Measurements from ENCODE around the gene TCF3. TPM values are rescaled to one million over a fixed set of nuclear protein-coding genes. Genes with fewer than 3 reads are reported as not detected.

The TCF3 gene
- total RNA-seq, 2 donors from 2014 or later, result 64.2 to 114 TPM

DNA sequence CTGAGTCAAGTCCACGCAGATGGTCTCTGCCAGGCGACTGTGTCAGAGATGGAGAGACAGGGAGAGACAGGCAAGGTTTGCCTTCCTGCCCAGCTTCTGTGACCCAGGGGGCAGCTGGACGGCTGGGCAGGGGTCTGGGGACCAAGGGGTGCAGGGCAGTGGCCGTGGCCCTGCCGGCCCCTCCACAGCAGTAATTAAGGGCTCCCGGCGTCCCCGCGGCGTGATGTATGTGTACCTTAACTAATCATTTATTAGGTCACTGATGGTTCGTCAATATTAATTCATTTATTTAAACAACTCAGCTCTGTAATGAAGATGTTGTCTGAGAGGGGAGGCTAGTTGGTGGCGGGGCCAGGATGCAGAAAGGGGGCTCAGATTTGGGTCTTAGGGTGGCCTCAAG, 28.6 kb upstream of the TCF3 start:
- TF ChIP-seq, protein P1, sequence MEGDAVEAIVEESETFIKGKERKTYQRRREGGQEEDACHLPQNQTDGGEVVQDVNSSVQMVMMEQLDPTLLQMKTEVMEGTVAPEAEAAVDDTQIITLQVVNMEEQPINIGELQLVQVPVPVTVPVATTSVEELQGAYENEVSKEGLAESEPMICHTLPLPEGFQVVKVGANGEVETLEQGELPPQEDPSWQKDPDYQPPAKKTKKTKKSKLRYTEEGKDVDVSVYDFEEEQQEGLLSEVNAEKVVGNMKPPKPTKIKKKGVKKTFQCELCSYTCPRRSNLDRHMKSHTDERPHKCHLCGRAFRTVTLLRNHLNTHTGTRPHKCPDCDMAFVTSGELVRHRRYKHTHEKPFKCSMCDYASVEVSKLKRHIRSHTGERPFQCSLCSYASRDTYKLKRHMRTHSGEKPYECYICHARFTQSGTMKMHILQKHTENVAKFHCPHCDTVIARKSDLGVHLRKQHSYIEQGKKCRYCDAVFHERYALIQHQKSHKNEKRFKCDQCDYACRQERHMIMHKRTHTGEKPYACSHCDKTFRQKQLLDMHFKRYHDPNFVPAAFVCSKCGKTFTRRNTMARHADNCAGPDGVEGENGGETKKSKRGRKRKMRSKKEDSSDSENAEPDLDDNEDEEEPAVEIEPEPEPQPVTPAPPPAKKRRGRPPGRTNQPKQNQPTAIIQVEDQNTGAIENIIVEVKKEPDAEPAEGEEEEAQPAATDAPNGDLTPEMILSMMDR (IDR thresholded peaks at IDR 0.05), result no peak
- H3K27ac ChIP-seq, result no peak overlapping the region
- intact Hi-C loops (cut with DNase I), result no loop called here
- no peak overlapping the region for H3K4me3 ChIP-seq
- H3K9me3 ChIP-seq, result no peaks in the 10 kb centered on the region
- peaks cover 30% of the 10 kb centered on the region for H3K27me3 ChIP-seq
- H3K9ac ChIP-seq (ENCODE audit: low read depth in 2 of 2, low read length in 2 of 2), result no peak overlapping the region
- no peaks in the 10 kb centered on the region for H3K36me3 ChIP-seq
- DNase-seq, result no peak
- H3K4me1 ChIP-seq, result no peaks in the 10 kb centered on the region

DNA sequence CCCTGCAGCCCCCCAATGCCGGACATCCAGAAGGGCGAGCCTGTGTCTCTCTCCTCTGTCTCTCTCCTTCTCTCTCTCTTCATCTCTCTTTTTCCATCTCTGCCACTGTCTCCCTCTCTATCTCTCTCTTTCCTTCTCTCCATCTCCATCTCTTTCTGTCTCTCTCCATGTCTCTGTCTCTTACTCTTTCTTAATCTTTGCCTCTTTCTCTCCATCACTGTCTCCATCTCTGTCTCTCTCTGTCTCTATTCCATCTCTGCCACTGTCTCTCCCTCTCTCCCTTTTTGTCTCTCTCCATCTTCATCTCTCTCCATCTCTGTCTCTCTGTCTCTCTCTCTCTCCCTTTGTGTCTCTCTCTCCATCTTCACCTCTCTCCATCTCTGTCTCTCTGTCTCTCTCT, 25.7 kb upstream of the TCF3 start:
- Histone ChIP-seq H3K27ac (no peak overlapping the region), H3K4me3 (no peak overlapping the region), H3K9ac (ENCODE audit: low read depth in 2 of 2, low read length in 2 of 2) (no peak overlapping the region), H3K9me3 (no peaks in the 10 kb centered on the region), H3K4me1 (no peaks in the 10 kb centered on the region), H3K36me3 (no peaks in the 10 kb centered on the region), H3K27me3 (peaks cover 44% of the 10 kb centered on the region)
- intact Hi-C loops (cut with DNase I), result no loop called here
- TF ChIP-seq, protein P1 (IDR thresholded peaks at IDR 0.05), result no peak
- no peak for DNase-seq

DNA sequence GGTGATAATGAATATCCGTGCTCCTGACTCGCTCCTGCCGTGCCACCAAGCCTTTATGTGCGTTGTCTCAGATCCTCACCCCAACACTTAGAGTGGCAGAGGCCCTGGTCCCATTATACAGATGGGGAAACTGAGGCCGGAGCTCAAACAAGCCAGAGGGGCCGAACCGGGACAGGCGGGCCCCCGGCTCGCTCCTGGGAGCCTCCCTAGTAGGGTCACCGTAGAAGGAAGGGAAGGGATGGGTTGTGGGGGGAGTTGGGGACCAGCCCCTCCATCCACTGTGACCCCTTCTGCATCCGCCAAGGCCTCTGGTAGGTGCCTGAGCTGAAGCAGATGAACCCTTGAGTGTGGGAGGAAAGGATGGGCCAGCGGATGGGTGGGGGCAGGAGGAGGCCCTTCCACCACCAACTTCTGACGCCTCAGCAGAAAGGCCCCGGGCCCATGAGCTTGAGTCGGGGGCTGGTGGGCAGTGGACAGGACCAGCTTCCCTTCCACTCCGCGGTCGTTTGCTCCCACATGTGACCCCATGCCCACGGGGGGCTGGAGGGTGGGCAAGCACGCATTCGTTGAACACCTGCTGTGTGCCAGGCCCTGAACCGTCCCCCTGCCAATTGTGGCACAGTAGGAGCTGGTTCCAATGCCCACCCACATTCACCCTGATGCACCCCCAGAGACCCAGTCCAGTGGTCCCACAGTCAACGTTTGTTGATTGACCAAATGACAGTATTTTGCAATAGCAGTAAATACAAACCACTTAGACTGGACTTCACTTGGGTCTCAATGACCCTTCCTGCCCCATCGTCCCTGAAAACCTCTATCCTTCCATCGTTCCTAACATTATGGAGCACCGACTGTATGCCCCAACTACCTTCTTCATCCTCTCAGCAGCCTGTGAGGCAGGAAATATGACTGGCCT, 24.2 kb upstream of the TCF3 start:
- Histone ChIP-seq H3K9ac (ENCODE audit: low read depth in 2 of 2, low read length in 2 of 2) (no peak overlapping the region), H3K4me1 (peaks cover 5% of the 10 kb centered on the region), H3K27ac (no peak overlapping the region), H3K36me3 (no peaks in the 10 kb centered on the region), H3K4me3 (no peak overlapping the region), H3K9me3 (no peaks in the 10 kb centered on the region), H3K27me3 (peaks cover 40% of the 10 kb centered on the region)
- no peak for DNase-seq
- TF ChIP-seq, protein P1 (IDR thresholded peaks at IDR 0.05), result no peak
- intact Hi-C loops (cut with DNase I), result no loop called here

DNA sequence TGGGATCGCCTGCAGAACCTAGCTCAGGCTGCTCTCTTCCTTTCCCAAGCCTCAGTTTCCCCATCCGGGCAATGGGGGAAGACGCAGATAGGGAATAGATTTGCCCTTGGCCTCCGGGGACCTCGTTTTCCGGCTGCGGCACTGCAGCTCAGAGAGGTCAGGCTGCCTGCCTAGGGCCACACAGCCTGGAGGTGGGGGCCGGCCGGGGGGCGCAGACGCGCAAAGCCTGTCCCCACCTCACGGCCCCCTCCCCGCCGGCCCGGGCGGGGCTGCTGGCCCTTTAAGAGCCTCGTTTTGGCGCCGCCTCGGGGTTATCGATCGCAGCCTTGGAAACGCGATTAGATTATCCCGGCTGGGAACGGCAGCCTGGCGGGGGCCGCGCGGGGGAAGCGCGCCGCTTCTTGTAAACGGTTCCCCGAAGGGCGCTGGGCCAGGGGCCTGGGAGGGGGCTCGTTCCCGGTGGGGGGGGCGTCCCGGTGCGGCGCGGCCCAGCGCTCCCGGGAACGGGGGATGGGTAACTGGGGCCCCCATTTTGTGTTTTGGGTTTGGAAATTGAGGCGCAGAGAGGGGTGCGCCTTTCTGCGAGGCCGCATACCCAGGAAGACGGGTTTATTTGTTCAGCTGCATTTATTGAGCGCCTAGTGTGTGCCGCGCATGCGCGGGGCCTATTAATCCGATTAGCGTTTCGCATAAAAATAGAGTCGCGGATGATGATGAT, 23.4 kb upstream of the TCF3 start:
- Histone ChIP-seq H3K9ac (ENCODE audit: low read depth in 2 of 2, low read length in 2 of 2) (no peak overlapping the region), H3K4me1 (peaks cover 5% of the 10 kb centered on the region), H3K27ac (no peak overlapping the region), H3K36me3 (no peaks in the 10 kb centered on the region), H3K27me3 (peaks cover 41% of the 10 kb centered on the region), H3K4me3 (no peak overlapping the region), H3K9me3 (no peaks in the 10 kb centered on the region)
- intact Hi-C loops (cut with DNase I), result no loop called here
- TF ChIP-seq, protein P1 (IDR thresholded peaks at IDR 0.05), result no peak
- DNase-seq, result no peak

- TF ChIP-seq, protein P1 (IDR thresholded peaks at IDR 0.05), result no peak
- H3K4me1 ChIP-seq, result peaks cover 5% of the 10 kb centered on the region
- intact Hi-C loops (cut with DNase I), result loop anchor here (5.0 kb wide), 1 partner anchor 93 kb away; no protein-coding TSS in a partner anchor
- H3K36me3 ChIP-seq, result no peaks in the 10 kb centered on the region
- peaks cover 46% of the 10 kb centered on the region for H3K27me3 ChIP-seq
- no peaks in the 10 kb centered on the region for H3K9me3 ChIP-seq
- no peak overlapping the region for H3K27ac ChIP-seq
- H3K9ac ChIP-seq (ENCODE audit: low read depth in 2 of 2, low read length in 2 of 2), result no peak overlapping the region
- no peak for DNase-seq
- H3K4me3 ChIP-seq, result no peak overlapping the region
These were observed 21.9 kb upstream of the TCF3 start for GRCh38 chr19:1674293-1674679.
